NCI-H526 (cell line): ENCODE measurements around the gene PRIMA1.

ENCODE experiments used
- DNase-seq, 2 experiments: peaks; one replicate each; lab custom pipeline; 2025; lab: John Stamatoyannopoulos, UW

Gene PRIMA1

GRCh38 chr14:93731753-93732152 lies 56.5 kb downstream of the PRIMA1 start:
- no peak for DNase-seq

- DNase-seq: no peak
These were observed 58.3 kb downstream of the PRIMA1 start for GRCh38 chr14:93729993-93730392.

- no peak for DNase-seq
These were observed 59.7 kb downstream of the PRIMA1 start for GRCh38 chr14:93728651-93729016.

- DNase-seq: no peak
These were observed 60.2 kb downstream of the PRIMA1 start for GRCh38 chr14:93727917-93728650.

GRCh38 chr14:93727039-93727740 lies 61.1 kb downstream of the PRIMA1 start:
- no peak for DNase-seq

GRCh38 chr14:93725993-93726392 lies 62.3 kb downstream of the PRIMA1 start:
- no peak for DNase-seq

GRCh38 chr14:93725002-93725582 lies 63.2 kb downstream of the PRIMA1 start:
- no peak for DNase-seq

- no peak for DNase-seq
These were observed 65.3 kb downstream of the PRIMA1 start for GRCh38 chr14:93723001-93723400.

- DNase-seq: no peak
These were observed 67.3 kb downstream of the PRIMA1 start for GRCh38 chr14:93720981-93721483.

- no peak for DNase-seq
These were observed 68.0 kb downstream of the PRIMA1 start for GRCh38 chr14:93720076-93720815.

GRCh38 chr14:93719256-93719655 lies 69.0 kb downstream of the PRIMA1 start:
- DNase-seq: no peak

GRCh38 chr14:93717668-93718320 lies 70.5 kb downstream of the PRIMA1 start:
- DNase-seq: no peak

GRCh38 chr14:93716746-93717667 lies 71.3 kb downstream of the PRIMA1 start:
- no peak for DNase-seq

GRCh38 chr14:93716002-93716745 lies 72.1 kb downstream of the PRIMA1 start:
- DNase-seq: no peak

- no peak for DNase-seq
These were observed 72.9 kb downstream of the PRIMA1 start for GRCh38 chr14:93715279-93715927.

- DNase-seq: no peak
These were observed 73.7 kb downstream of the PRIMA1 start for GRCh38 chr14:93714605-93715004.

GRCh38 chr14:93713726-93714405 lies 74.4 kb downstream of the PRIMA1 start:
- DNase-seq: no peak

GRCh38 chr14:93712838-93713724 lies 75.2 kb downstream of the PRIMA1 start:
- no peak for DNase-seq
